Measurements from ENCODE around the gene BMF. TPM values are rescaled to one million over a fixed set of nuclear protein-coding genes. Genes with fewer than 3 reads are reported as not detected.

Gene BMF
- total RNA-seq, 4 donors from 2014 or later, result 4.6 to 8.3 (median 6.3) TPM

GRCh38 chr15:40064231-40064894, 44.3 kb downstream of the BMF start:
- Histone ChIP-seq H3K36me3 (peaks cover 0 to 22% (median 4%) of the 10 kb centered on the region in 4 donors), H3K4me3 (no peak overlapping the region), H3K9me3 (no peaks in the 10 kb centered on the region), H3K27ac (replicated peaks in 1 of 4) (no peak overlapping the region), H3K27me3 (no peaks in the 10 kb centered on the region), H3K4me1 (peaks cover 9 to 16% (median 14%) of the 10 kb centered on the region in 4 donors)
- intact Hi-C loops (cut with DNase I), result no loop called here
- DNase-seq (ENCODE audit: extremely low spot score), result no peak
- 85% methylated on average over 8 of the region's 8 CpGs for WGBS
- TF ChIP-seq POLR2A (IDR thresholded peaks at IDR 0.05; ENCODE audit: low read depth), result no peak
- no peak for TF ChIP-seq CTCF (IDR thresholded peaks at IDR 0.05)
- no peak for TF ChIP-seq EP300 (IDR thresholded peaks at IDR 0.05)
- no peak for TF ChIP-seq POLR2AphosphoS5 (IDR thresholded peaks at IDR 0.05)

GRCh38 chr15:40063563-40064011, 45.1 kb downstream of the BMF start:
- H3K36me3 ChIP-seq, result peaks cover 0 to 22% (median 4%) of the 10 kb centered on the region in 4 donors
- WGBS, result 92% methylated on average over 2 of the region's 2 CpGs
- DNase-seq (ENCODE audit: extremely low spot score), result no peak
- intact Hi-C loops (cut with DNase I), result no loop called here
- TF ChIP-seq POLR2AphosphoS5 (IDR thresholded peaks at IDR 0.05), result no peak
- TF ChIP-seq POLR2A (IDR thresholded peaks at IDR 0.05; ENCODE audit: low read depth), result no peak
- no peak for TF ChIP-seq EP300 (IDR thresholded peaks at IDR 0.05)
- no peak for TF ChIP-seq CTCF (IDR thresholded peaks at IDR 0.05)
- peaks cover 2 to 8% (median 6%) of the 10 kb centered on the region in 4 donors for H3K4me1 ChIP-seq
- H3K27ac ChIP-seq (replicated peaks in 1 of 4), result no peak overlapping the region
- H3K27me3 ChIP-seq, result no peaks in the 10 kb centered on the region
- no peak overlapping the region for H3K4me3 ChIP-seq
- H3K9me3 ChIP-seq, result no peaks in the 10 kb centered on the region

GRCh38 chr15:40062816-40063562, 45.7 kb downstream of the BMF start:
- intact Hi-C loops (cut with DNase I), result no loop called here
- TF ChIP-seq POLR2AphosphoS5 (IDR thresholded peaks at IDR 0.05), result no peak
- no peak for TF ChIP-seq POLR2A (IDR thresholded peaks at IDR 0.05; ENCODE audit: low read depth)
- no peak for TF ChIP-seq CTCF (IDR thresholded peaks at IDR 0.05)
- no peak for TF ChIP-seq EP300 (IDR thresholded peaks at IDR 0.05)
- peaks cover 0 to 3% (median under 1%) of the 10 kb centered on the region in 4 donors for H3K4me1 ChIP-seq
- WGBS, result 96% methylated on average over 10 of the region's 10 CpGs
- H3K27ac ChIP-seq (replicated peaks in 1 of 4), result no peak overlapping the region
- peaks cover 0 to 22% (median 4%) of the 10 kb centered on the region in 4 donors for H3K36me3 ChIP-seq
- no peaks in the 10 kb centered on the region for H3K9me3 ChIP-seq
- DNase-seq (ENCODE audit: extremely low spot score), result no peak
- H3K4me3 ChIP-seq, result no peak overlapping the region
- H3K27me3 ChIP-seq, result no peaks in the 10 kb centered on the region

- Histone ChIP-seq H3K27me3 (no peaks in the 10 kb centered on the region), H3K9me3 (no peaks in the 10 kb centered on the region), H3K36me3 (peaks cover 0 to 28% (median 4%) of the 10 kb centered on the region in 4 donors), H3K4me3 (no peak overlapping the region), H3K27ac (replicated peaks in 1 of 4) (no peak overlapping the region), H3K4me1 (peaks cover 0 to under 1% (median 0%) of the 10 kb centered on the region in 4 donors)
- 97% methylated on average over 15 of the region's 15 CpGs for WGBS
- intact Hi-C loops (cut with DNase I), result no loop called here
- DNase-seq (ENCODE audit: extremely low spot score), result no peak
- TF ChIP-seq EP300 (IDR thresholded peaks at IDR 0.05), result no peak
- no peak for TF ChIP-seq CTCF (IDR thresholded peaks at IDR 0.05)
- no peak for TF ChIP-seq POLR2A (IDR thresholded peaks at IDR 0.05; ENCODE audit: low read depth)
These were observed 47.3 kb downstream of the BMF start for GRCh38 chr15:40061212-40061901.
